Non-pigmented ciliary epithelial cell (primary cell): ENCODE results near the gene SPAG9.
A peak's percentile ranks its signal among the peaks of the same experiment; 100 is the strongest.
"Not testable (repeated sequence)": the region's sequence is repeated elsewhere in the genome, so short reads cannot be mapped to it uniquely, and the experiment has no call there.

Experiments used
- DNase-seq: peaks from one replicate; pipeline ENCODE4 v3.0.0-alpha.2; 2010; ENCODE audit warnings: low read depth

Gene SPAG9

GRCh38 chr17:51088287-51088686 is 32.4 kb downstream of the SPAG9 start:
- no peak for DNase-seq

DNA sequence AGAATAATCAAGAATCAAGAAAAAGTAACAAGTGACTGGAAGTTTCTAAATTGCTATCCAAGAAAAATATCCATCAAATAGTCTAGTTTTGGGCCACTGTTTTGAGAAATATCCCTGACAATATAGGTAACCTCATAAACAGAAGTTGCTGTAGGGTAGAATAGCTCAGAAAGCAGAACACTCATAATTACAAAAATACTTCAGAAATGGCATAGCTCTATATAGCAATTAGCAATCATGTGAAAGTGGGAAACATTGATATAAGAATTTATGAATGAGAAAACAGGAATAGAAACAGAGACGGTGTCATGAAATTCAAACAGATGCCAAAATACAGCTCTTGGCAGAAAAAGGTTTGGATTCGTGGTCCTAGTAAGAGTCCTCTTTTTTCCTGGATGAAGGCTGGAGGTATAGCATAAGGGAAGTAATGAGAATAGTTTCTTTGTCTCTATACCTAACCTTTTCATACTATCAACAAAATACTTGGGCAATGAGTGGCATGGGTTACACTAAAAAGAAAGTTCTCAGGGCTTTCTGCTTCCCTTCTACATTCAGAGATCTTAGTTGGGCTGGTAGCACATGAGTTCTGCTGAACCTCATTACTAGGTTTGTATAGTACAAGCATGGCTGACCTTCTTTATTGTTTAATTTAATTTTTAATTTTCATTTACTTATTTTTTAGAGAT is 33.5 kb downstream of the SPAG9 start:
- no peak for DNase-seq

- DNase-seq, result no peak
Measured at GRCh38 chr17:51085150-51085805, 35.4 kb downstream of the SPAG9 start.

GRCh38 chr17:51083981-51084380 is 36.7 kb downstream of the SPAG9 start:
- no peak for DNase-seq

DNA sequence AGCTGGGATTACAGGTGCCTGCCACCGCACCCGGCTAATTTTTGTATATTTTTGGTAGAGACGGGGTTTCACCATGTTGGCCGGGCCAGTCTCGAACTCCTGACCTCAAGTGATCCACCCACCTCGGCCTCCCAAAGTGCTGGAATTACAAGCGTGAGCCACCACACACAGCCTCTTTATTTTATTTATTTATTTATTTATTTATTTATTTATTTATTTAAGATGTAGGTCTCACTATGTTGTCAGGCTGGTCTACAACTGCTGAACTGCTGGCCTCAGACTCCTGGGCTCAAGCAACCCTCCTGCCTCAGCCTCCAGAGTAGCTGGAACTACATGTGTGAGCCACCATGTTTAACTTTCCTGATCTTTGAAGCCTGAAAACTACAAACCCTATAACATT is 37.3 kb downstream of the SPAG9 start:
- not testable (repeated sequence) for DNase-seq

DNA sequence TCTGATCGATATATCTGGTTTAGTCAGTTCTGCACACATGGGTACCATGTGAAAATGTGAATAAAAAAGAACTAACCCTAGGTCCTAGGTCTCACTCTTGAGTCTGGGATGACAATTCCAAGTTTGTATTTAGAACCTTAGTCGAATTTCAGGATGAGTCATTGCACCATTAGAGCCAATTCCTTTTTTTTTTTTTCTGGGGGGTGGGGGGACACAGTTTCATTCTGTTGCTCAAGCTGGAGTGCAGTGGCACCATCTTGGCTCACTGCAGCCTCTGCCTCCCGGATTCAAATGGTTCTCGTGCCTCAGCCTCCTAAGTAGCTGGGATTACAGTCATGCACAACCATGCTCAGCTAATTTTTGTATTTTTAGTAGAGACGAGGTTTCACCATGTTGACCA is 41.6 kb downstream of the SPAG9 start:
- no peak for DNase-seq

- DNase-seq, result no peak
Measured at GRCh38 chr17:51078009-51078592, 42.6 kb downstream of the SPAG9 start.

GRCh38 chr17:51076821-51077220 is 43.8 kb downstream of the SPAG9 start:
- no peak for DNase-seq

DNA sequence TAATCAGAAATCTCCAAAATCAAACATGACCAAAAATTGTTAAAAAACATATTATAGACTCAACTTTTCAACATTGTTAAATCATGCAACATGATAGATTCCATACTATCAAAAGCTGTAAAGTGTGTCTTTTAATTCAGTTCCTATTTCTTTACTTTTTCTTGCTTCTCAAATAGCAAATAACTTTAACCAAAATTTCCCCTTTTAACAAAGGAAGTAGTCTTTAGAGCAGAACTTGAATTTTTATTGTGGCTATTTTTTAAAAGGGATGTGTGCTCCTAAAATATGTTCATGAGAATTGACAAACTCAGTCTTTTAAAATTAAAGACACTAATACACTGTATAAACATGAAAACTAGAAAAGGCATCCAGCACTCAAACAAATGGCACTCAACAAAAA is 49.1 kb downstream of the SPAG9 start:
- no peak for DNase-seq

- DNase-seq, result no peak
Measured at GRCh38 chr17:51065466-51065865, 55.2 kb downstream of the SPAG9 start.

DNA sequence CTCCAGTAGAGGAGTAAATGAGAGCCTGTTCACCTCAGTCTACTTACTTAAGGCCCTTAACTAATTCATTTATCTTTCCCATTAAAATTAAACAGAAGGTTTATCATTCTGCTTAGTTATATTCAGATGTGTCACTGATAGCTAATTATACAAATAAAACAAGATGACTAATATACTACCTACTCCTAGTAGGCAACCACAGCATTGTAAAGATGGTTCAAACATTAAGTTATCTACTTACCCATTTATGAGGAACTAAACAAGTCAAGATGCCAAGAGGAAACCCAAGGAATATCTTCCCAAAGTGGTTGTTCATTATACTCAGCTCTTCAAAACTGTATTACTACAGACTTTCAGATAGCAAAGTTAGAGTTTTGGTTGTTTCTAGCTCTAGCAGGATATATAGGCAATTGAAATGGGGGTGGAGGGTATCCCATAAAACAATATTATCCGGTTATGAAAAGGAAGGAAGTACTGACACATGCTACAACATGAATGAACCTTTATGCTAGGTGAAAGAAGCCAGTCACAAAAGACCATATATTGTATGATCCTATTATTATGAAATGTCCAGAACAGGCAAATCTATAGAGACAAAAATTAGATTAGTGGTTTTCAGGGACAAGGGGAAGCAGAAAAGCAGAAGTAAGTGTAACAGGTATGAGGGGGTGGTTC is 56.5 kb downstream of the SPAG9 start:
- no peak for DNase-seq

- no peak for DNase-seq
Measured at GRCh38 chr17:51060396-51060795, 60.3 kb downstream of the SPAG9 start.

DNA sequence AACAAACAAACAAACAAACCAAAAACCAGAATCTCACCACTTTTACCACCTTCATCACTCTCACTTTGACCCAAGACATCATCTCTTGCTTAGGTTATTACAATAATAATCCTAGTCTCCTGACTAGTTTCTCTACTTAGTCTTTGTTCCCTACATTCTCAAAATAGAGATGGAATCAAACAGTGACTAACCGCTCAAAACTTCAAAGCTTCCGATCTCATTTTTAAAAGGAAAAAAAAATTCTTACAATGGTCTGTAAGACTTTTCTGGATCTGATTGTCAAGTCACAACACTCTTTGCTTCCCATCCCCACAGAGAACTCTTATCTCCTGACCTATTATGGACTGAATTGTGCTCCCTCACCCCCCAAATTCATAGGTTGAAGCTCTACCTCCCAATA is 60.9 kb downstream of the SPAG9 start:
- DNase-seq, result peak; percentile 49

DNA sequence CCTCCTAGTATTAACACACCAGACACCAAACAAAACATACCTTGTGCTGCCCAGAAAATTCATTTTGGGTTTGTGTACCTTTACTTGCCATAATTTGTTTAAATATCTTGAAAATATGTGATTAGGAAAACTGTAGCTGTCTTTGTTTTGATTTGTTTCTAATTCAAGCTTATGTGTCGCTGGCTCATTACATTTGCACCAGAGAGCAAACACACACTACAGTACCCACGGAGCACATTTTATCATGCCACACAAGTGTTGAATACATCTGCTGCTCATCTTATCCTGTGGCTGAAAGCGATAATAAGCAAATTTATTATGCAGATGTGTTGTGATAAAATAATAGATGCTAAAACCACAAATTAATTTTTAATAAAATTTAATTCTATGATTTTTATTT is 63.1 kb downstream of the SPAG9 start:
- DNase-seq, result no peak

- DNase-seq, result peak; percentile 90
Measured at GRCh38 chr17:51056813-51057510, 63.7 kb downstream of the SPAG9 start.

DNA sequence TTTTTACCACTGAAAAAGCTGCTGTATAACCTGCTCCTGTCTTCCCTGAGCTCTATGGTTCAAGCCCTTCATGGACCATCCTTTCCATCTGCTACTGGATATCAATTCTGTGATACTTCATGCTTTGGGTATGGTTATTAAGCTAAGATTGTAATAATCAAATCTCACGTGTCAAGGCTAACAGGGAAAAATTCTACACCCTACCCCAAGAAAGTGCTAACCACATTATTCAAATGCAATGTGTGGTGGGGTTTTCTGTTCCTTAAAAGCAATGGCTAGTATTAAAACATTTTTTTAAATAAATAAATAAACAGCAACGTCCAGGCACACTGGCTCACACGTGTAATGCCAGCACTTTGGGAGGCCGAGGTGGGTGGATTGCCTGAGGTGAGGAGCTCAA is 65.9 kb downstream of the SPAG9 start:
- DNase-seq, result no peak

DNA sequence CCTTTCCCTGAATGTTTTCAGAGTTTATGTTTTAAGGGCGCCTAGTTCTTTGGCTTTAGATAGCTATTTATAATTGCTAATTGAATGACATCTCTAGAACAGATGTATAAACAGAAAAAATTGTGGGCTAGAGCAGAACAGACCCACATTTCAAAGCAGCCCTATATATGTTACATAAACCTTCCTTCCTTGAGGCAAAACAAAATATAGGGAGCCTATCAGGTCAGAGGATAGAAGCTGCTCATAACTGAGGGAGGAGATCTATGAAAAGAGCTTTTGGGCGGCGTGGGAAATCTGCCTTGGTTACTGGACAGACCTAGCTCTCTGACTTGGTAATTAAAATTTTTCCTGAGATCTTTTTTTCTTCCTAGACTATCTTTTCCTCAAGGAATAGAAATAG is 68.4 kb downstream of the SPAG9 start:
- no peak for DNase-seq

- DNase-seq, result no peak
Measured at GRCh38 chr17:51050291-51051033, 70.2 kb downstream of the SPAG9 start.

DNA sequence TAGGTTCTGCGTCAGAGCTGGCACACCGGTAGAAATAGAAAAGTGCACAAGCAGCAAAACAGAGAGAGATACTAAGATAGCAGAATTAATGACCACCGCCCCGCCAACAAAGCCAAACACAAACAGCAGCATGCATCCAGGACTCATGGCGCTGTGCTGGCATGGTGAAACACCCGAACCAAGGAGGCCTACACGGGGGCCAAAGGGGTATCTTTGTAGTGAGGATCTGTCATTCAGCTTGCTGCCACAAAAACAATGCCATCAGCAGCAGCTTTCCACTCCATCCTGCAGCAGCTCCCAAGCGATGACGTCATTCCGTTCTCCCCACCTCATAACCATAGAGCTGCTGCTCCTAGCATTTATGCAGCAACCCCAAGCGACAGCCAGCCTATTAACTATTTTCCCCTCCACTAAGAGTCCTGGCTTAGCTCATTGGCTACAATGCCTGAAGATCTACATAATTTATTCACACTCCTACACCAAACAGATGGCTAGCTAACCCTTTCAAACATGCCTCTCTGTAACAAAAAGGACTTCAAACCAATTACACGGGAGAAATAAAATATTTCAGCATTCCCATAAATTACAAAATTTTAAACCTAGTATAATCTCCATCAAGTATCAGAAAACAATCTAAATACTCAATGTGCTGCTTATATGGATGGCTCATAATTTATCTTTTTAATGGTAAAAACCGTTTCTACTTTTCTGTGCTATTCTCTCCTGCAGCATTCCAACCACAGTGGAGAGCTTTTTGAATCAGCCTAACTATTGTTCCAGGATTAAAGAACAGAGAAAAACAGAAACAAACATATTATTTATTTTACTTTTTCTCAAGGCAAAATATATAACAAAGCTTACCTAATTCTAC is 73.9 kb downstream of the SPAG9 start:
- peak; percentile 93 for DNase-seq

- no peak for DNase-seq
Measured at GRCh38 chr17:51046046-51046445, 74.6 kb downstream of the SPAG9 start.

GRCh38 chr17:51045621-51046020 is 75.0 kb downstream of the SPAG9 start:
- no peak for DNase-seq
